GM03348 (cell line): ENCODE measurements around the gene SLC6A12.

ENCODE experiments used
- DNase-seq: peaks from one replicate; pipeline ENCODE4 v3.0.0; 2012; ENCODE audit warnings: low spot score

The SLC6A12 gene

DNA sequence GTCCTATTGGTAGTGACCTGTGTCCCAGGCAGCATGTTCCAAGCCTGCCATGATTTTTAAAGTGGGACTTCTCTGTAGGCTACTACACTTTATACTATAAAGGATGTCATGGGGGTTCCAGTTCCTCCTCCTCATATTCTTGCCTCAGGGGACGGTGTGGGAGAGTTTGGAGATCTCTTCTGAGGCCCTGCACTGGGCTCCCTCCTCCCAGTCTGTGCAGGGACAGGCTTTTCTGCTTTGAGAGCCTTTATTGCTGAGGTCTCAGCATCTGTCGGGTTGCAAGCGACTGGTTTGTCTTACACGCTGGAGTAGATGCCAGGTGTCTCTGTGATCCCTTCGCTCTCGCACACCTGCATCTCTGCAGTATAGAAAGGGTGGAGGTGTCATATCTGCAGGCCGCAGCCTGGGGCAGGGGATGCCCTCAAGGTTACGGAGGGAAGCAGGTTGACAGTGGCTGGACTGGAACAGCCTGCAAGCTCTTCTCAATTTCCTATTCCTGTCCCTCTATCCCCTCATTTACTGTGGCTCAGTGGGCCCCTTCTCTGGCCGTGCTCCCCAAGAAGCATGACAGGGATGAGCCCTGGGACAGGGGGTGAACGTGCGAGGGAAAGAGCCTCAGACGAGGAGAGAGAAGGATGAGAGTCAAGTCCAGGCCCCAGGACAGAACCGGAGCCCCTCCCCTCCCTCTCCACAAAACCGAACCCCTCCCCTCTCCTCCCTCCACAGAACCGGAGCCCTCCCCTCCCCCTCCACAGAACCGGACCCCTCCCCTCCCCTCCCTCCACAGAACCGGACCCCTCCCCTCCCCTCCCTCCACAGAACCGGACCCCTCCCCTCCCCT is 51.3 kb downstream of the SLC6A12 start:
- DNase-seq: peak; percentile 39

DNA sequence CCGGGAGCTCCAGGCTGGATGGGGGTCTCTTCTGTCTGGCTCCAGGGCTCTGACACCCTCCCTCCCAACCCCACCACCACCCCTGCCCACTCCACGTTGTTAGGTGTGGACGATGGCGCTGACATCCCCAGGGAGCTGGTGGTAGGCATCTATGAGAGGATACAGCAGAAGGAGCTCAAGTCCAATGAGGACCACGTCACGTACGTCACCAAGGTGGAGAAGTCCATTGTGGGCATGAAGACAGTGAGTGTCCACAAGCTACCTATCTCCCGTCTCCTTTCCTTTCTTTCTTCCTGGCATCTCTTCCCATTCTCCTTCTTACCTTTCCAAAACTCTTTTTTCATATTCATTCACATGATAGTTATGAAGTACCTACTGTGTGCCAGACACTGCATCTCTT is 52.1 kb downstream of the SLC6A12 start:
- no peak for DNase-seq

DNA sequence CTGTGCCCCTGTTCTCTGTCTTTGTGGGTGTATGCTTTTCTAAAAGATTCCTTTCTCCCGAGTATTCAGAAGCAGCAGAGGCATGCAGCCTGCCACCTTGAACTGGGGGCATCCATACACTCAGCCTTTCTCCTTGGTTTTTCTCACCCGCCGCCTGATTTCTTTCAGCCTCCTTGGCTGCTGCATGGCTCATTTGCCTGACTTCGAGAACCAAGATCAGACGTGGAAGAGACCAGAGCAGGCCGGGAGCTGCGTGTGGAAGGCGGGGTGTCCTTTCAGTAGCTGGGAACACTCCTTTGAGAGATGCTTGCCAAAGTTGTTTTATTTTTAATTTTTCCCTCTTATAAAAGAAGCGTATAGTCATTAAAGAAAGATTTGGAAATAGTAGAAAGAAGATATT is 53.1 kb downstream of the SLC6A12 start:
- no peak for DNase-seq

DNA sequence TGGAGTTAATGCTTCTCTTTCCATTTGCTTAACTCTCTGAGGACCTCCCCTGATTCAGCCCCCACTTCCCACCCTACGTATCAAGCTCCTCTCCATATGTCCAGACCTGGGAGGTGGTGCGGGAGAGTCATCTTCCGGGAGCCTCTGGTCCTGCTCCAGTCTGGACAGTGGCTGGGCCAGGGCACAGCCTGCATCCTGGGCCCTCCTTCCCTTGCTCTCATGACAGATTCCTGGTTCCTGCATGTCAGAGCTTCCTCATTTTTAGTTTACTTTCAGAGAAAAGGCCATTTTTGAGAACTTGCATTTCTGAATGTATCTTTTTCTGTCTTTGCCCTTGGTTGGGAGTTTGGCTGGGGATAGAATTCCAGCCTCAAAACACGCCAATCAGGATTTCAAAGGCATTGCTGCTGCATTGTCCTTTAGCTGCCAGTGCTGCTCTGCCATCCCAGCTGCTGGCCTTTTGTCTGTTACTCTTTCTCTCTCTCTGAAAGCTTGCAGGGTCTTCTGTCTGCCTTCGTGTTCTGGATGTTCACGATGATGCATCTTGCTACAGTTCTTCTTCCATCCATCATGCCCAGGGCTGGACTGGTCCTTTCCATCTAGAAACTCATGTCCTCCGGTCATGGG is 54.7 kb downstream of the SLC6A12 start:
- no peak for DNase-seq

DNA sequence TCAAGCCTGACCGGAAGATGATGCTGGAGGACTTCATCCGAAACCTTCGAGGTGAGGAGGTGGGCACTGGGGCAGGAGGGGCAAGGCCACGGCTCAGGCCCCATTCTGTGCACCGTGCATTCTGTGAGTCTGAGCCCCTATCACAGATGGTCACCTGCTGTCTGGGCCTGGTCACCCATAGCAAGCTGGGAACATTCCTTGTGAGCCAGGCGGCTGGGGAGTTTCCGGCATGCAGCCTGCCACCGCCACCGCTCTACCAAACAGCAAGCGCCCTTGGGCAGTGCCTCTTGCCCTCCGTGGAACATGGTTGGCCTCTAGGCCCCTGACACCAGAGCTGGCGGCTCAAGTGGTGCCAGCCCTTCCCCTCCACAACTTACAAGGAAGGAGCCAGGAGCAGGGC is 56.3 kb downstream of the SLC6A12 start:
- DNase-seq: no peak

DNA sequence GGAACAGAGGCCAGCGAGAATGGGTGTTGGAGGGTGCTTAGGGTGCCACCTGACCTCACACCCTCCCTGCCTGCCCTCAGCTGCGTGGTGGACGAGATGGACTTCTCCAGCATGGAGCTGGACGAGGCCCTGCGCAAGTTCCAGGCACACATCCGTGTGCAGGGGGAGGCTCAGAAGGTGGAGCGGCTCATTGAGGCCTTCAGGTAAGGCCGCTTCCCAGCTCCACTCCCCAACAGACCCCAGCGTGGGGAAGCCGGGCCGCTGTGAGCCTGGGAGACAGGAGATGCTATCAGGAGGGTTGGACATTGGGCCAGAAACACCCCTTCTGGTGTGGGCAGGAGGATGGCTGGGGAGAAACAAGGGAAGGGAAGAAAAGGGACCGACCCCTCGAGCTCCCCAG is 57.0 kb downstream of the SLC6A12 start:
- no peak for DNase-seq

DNA sequence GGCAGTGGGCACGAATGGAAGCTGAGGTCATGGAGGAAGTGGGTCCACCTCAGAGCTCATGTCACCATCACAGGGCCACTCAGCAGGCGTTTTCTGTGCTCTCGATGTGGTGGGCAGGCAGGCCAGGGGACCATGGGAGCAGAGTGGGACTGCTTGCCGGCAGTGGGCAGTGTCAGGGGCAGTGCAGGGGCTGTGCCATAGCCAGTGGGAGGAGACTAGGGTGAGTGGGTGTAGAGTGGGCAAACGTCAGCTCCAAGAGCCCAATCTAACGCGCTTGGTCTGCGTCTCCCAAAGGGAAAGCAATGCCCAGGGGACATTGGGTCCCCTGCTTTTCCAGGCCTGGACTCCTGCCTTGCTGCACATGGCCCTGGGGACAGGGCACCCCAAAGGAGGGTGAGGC is 58.3 kb downstream of the SLC6A12 start:
- DNase-seq: no peak

DNA sequence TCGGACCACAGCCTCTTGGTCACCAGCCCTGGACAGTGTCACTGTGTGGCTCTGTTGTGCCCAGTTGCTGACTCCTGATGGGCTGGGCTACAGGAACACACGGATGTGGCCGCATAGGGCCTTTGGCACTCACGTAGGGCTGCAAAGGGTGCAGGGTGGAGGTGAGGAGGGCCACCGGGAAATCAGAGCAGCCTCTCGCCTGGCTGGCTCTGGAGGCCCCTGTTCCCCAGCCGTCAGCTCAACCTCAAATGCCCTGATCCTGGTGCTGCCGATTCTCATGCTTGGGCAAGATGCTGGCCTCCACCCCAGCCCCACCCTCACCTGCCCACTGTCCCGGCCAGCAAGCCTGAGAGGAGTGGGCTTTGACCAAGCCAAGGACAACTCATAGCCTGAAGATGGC is 59.0 kb downstream of the SLC6A12 start:
- no peak for DNase-seq

DNA sequence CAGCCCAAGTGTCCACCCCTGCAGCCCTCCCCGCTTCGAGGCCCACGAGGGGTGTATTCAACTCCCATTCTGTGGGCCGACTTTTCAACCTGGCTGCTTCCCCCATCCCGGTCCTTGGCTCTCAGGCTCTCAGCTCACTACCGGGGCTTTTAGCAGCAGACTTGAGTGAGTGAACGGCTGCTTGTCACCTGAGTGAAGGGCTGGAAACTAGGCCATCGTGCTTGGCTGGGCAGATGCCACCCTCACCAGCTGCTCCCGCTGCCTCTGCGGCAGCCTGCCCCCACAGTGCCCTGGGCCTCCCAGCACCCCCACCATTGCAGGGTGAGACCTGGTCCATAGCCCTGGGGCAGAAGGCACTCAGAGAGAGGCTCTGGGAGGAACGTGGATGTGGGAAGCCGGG is 59.9 kb downstream of the SLC6A12 start:
- DNase-seq: no peak

DNA sequence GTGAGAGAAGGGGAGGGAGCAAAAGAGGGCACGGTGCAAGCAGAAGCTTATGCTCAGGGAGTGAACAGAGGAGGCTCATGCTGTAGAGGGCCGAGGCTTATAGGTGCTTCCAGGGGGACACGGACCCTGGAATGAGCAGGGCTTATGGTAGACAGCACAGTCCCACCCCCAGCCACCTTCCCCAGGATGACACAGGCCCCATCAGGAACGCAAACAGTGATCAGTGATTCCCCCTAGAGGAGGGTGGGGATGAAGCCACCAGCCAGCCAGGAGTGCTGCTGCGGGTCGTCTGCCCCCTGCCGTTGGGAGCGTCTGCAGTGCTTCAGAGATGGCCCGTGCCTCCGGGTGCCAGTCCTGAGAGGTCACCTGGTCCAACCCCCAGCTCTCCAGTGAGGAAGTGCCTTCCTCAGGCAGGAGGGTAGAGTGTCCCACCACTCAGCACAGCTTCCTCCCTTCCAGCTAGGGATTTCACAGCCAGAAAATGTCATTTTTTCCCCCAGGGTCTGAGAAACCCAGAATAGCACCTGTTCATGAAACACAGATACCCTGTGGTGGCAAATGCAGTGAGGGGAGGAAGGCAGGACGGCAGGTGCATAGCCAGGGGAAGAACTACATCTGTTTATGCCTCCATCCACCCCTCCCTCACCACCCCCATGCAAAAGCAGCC is 60.7 kb downstream of the SLC6A12 start:
- DNase-seq: peak; percentile 67

DNA sequence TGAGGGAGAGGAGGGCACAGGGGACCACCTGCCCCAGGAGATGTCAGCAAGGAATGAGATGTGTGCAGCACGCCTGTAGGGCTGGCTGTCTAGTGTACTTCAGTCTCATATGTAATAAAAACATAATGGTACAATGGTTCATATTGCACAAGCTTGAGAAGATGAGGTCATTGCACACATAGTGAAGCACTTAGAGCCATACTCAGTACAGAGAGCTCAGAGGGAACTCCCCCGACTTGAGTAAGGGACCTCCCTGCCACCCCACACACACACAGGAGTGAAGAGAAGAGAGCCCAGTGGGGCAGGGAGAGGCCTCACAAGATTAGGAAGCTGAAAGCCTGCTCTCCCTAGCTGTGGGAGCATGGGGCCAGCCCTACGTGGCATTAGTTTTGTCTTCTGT is 61.5 kb downstream of the SLC6A12 start:
- no peak for DNase-seq

DNA sequence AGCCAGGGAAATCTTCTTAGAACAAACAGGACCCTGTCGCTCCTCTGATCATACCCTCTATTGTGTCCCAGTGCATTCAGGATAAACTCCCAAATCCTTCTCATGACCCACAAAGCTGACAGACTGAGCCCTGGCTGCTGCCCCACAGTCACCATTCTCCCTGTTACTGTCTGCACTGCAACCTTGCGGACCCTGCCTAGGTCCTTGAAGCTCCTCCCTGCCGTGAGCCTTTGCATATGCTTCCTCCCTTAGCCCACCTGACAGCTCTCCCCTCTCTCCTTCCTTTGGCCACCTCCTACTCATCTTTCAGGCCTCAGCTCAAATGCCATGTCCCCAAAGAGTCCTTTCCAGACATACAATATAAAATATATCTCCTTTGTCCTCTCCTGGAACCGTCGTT is 62.4 kb downstream of the SLC6A12 start:
- DNase-seq: no peak

DNA sequence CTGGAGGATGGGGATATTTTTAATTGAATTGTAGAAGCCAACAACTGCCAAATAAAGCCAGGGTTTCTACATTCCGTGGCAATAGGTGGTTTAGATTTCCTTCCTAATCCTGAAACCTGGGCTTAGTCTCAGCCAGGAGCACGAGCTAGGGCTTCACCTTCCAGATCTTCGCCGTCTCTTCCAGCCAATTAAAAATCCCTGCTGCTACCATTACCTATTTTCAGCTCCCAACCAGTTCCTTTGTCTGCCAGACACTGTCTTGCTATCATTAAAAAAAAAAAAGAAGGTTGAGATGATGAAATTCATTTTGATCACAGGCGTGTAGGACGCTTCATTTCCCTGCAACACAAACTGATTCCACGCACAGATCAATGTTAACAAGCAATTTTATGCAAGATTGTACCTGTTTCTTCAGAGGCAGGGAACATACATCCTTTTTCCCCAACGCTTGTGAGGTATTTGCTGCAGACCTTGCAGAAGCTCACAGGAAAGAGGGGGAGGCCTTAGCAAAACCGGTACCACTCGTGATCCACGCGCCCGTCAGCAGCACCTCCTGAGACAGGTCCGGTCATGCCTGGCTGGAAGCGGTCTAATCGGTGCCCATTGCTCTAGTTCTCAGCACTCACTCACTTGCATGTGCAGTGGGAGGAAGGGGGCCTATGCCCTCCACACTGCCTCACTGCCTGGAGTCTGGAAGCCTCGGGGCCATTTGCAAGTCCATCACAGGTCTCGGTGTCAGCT is 65.1 kb downstream of the SLC6A12 start:
- DNase-seq: no peak

DNA sequence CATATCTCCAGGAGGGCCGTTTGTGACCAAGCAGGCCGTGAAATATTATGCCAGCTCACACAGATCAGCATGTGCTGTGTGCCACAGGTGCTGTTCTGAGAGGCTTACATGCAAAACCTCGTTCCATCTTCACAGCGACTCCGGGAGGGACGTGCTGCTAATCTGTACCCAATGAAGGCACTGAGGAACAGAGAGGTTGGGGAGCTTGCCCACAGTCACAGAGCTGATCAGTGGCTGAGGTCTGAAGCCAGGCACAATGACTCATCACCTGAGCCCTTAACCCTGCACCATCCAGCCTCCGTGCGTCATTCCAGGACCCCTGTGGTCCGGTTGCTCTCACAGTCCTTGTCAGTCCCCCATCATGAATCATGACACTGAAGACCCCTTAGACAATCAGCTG is 66.7 kb downstream of the SLC6A12 start:
- DNase-seq: no peak

DNA sequence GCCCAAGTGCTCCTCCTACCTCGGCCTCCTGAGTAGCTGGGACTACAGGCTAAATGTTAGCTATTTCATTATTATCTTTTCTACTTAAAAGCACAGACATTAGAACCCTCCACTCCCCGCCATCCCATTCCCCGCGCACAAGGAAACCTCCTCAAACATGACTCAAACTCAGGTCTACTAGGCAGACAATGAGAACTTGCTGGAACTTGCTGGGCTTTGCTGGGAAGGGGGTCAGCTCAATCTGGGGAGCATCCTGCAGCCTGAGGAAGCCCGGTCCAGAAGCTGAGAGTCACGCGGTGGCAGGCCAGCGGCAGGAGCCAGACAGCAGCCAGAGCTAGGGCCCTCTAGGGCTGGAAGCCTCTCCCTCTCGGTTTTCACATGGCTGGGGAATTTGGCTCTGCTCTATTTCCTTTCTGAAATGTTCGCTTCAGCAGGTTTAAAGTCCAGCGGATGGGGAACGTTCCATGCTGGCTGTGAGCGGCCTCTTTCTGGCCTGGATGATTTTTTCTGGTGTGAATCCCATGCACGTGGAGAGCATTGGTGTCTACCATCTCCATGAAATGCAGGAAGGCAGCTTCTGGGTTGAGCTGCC is 68.5 kb downstream of the SLC6A12 start:
- no peak for DNase-seq

DNA sequence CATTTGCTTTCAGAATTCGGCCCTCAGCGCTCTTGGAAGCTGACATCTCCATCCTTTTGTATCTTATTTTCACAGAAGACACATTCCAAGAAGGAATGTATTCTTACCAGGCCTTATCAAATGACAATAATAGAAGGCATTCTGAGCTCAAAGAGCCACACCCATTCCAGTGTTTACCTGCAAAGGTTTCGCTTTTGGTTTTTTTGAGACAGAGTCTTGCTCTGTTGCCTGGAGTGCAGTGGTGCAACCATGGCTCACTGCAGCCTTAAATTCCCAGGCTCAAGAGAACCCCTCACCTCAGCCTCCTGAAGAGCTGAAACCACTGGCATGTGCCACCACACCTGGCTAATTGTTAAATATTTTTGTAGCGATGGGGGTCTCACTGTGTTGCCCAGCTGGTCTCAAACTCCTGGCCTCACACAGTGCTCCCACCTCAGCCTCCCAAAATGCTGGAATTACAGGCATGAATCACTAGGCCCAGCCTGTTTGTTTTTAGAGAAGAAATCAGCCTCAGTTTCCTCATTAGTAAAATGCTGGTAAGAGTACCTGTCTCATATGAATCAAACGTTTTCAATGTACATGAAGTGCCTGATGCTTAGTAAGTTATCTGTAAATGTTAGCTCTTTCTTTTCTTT is 69.2 kb downstream of the SLC6A12 start:
- DNase-seq: no peak

DNA sequence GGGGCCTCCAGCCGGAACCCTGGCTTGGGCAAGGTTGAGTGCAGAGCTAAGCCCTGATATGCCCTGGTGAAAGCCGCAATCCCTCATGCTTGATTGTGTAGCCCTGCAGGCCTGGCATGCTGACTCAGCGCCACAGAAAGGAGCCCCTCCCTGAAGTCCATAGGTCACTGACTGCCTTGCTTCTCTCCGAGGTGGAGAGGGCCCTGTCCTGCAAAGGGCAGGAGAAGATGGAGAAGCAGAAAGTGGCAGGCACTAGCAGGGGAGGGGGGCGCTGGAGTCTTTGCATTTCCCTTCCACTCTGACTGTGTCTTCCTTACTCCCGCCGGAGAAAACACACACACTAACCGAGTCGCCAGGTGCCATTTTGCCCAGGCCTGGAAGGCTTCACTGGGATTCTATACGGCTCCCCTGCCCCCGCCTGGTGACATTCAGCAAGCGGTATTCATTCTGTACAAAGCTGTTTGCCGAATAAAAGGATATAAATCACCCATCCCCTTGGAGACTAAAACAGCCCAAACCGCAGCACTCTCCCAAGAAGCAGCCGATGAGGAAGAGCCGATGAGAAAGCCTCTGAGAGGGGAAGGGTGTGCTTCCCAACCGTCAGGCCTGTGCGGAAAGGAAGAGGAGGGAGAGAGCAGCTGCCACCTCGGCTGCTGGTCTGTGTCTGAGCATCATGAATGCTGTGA is 69.8 kb downstream of the SLC6A12 start:
- DNase-seq: no peak

DNA sequence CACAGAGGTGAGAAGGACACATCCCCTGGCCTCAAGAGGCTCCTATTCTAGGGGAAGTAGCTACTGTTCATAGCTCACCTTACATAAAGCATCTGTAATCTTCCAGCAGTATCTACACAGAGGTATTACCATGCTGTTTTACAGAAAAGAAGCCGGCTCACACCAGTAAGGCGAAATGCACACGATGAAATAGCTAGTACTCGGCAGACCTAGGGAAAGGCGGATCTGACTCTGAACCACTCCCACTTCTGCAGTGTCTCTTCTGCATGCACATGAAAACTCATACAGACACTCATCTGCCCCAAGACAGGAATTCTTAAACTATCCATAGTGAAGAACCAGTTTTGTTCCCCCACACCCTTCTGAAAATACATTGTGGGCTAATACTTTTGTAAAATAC is 73.8 kb downstream of the SLC6A12 start:
- no peak for DNase-seq
